Prostate gland (tissue), 2 donors: Measurements from ENCODE around the gene ZSCAN5A. TPM values are rescaled to one million over a fixed set of nuclear protein-coding genes. Genes with fewer than 3 reads are reported as not detected.
"Not testable (repeated sequence)": the region's sequence is repeated elsewhere in the genome, so short reads cannot be mapped to it uniquely, and the experiment has no call there.

Source experiments
- DNase-seq: peaks from one replicate; pipeline ENCODE4 v3.0.0-alpha.2; 2019; ENCODE audit warnings: low spot score
- H3K27ac ChIP-seq, 2 donors: fragments of 200-600 bp; sonication (generic); 2 replicates each; pipeline ENCODE4 v1.5.1; 2017 to 2019
- H3K27me3 ChIP-seq: fragments of 200-600 bp; sonication (generic); replicated peaks from 2 replicates; pipeline ENCODE4 v1.5.1; 2019; ENCODE audit not compliant: insufficient read depth
- H3K36me3 ChIP-seq, 2 donors: fragments of 200-600 bp; sonication (generic); 1 replicate in 1 of 2; 2 replicates in 1 of 2; pipeline versions ENCODE4 v1.5.1 to v1.8.1; 2017 to 2019
- H3K4me1 ChIP-seq: fragments of 200-600 bp; sonication (generic); replicated peaks from 2 replicates; pipeline ENCODE4 v1.5.1; 2019
- H3K4me3 ChIP-seq, 2 donors: fragments of 200-600 bp; sonication (generic); 2 replicates each; pipeline ENCODE4 v1.5.1; 2017 to 2019
- H3K9me3 ChIP-seq: fragments of 200-600 bp; sonication (generic); 2 replicates; pipeline ENCODE4 v1.5.1; 2017
- CTCF ChIP-seq, 4 experiments: fragments of 200-600 bp in 2 of 4; fragments of 450-650 bp in 2 of 4; sonication (generic) in 2 of 4; IDR thresholded peaks; 1 replicate in 3 of 4; 2 replicates in 1 of 4; pipeline ENCODE4 v1.5.1; 2016 to 2019; ENCODE audit warnings: antibody characterized with exemption in 4 of 4, mild to moderate bottlenecking in 2 of 4, moderate library complexity in 2 of 4
- POLR2A ChIP-seq: fragments of 450-650 bp; IDR thresholded peaks from one replicate; pipeline ENCODE4 v1.6.1; 2016; ENCODE audit warnings: antibody characterized with exemption, mild to moderate bottlenecking
- POLR2AphosphoS5 ChIP-seq: sonication (generic); formaldehyde crosslinking; IDR thresholded peaks from one replicate; pipeline ENCODE4 v1.6.1; 2017; ENCODE audit warnings: antibody characterized with exemption
- WGBS: methylation state at CpG from one replicate; pipeline ENCODE4 v1.1.5; 2018; 5-methylcytosine and 5-hydroxymethylcytosine counted together
- intact Hi-C: fragments of 100-400 bp; cut with DNase I; formaldehyde crosslinking; loops from one replicate; pipeline ENCODE4 v1.14.2; 2022
- total RNA-seq, 2 donors: library from RNA; depleted of rRNA; stranded (reverse); fragments of >200 nt; gene quantifications; one replicate each; pipeline ENCODE4 v1.1.0, GENCODE V29; 2016

The ZSCAN5A gene
- total RNA-seq, 2 donors from 2014 or later, result 13.3 to 21.9 TPM

DNA sequence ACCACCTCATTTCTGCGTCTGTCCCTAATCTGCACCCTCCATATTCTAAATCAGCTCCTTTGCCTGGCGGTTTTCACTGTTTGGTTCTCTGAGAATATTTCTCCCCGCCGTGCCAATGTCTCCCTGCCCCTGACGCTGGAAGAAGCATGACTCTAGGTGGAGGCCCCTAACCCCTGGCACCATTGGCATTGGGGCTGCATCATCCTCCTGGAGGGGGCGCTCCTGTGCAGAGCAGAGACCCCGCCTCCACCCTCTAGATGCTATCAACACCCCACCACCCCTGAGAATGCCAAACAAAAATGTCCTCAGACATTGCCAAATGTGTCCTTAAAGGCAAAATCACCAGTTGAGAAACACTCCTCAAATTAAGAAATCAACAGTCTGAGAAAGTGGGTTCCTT is 123.5 kb downstream of the ZSCAN5A start:
- H3K27me3 ChIP-seq, result no peaks in the 10 kb centered on the region

GRCh38 chr19:56189785-56190184 is 124.9 kb downstream of the ZSCAN5A start:
- no peak for DNase-seq
- 69% methylated on average over 17 of the region's 17 CpGs for WGBS
- Histone ChIP-seq H3K36me3 (no peaks in the 10 kb centered on the region), H3K4me1 (no peaks in the 10 kb centered on the region), H3K4me3 (no peak overlapping the region), H3K27ac (no peak overlapping the region), H3K27me3 (no peaks in the 10 kb centered on the region), H3K9me3 (no peaks in the 10 kb centered on the region)
- no peak for TF ChIP-seq POLR2AphosphoS5
- no peak for TF ChIP-seq CTCF (IDR thresholded peaks at IDR 0.05)
- TF ChIP-seq POLR2A, result no peak
- intact Hi-C loops, result no loop called here

More for the DNA sequence above, 123.5 kb downstream of the ZSCAN5A start:
- no peak overlapping the region for H3K27ac ChIP-seq
- intact Hi-C loops, result no loop called here
- DNase-seq, result no peak
- no peak overlapping the region for H3K4me3 ChIP-seq
- H3K4me1 ChIP-seq, result no peaks in the 10 kb centered on the region
- 75% methylated on average over 7 of the region's 7 CpGs for WGBS
- no peak for TF ChIP-seq POLR2AphosphoS5
- no peak for TF ChIP-seq CTCF (IDR thresholded peaks at IDR 0.05)
- no peaks in the 10 kb centered on the region for H3K9me3 ChIP-seq
- H3K36me3 ChIP-seq, result no peaks in the 10 kb centered on the region

- Histone ChIP-seq H3K36me3 (no peaks in the 10 kb centered on the region), H3K9me3 (no peaks in the 10 kb centered on the region), H3K4me3 (no peak overlapping the region), H3K4me1 (no peaks in the 10 kb centered on the region), H3K27ac (no peak overlapping the region), H3K27me3 (peaks cover 3% of the 10 kb centered on the region)
- TF ChIP-seq CTCF (IDR thresholded peaks at IDR 0.05) (no peak), POLR2AphosphoS5 (no peak), POLR2A (no peak)
- WGBS, result 56% methylated on average over 11 of the region's 11 CpGs
- intact Hi-C loops, result no loop called here
- DNase-seq, result no peak
These were observed 136.9 kb downstream of the ZSCAN5A start for GRCh38 chr19:56177564-56178243.

DNA sequence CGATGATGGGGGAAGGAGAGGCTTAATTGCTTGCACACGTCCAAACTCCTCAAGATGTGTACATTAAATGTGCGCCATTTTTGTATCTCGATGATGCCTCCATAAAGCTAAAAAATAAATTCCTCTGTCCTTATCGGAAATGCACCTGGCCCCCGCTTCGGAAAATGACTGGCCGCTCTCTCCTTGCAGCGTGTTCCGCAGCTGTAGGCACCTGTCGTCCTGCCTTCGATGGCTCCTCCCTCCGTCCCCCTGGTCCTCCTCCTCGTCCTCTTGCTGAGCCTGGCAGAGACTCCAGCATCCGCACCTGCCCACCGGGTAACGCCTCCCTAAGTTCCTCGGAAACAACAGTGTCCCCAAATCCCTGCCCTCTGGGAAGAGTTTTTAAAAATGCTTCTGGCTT is 137.8 kb downstream of the ZSCAN5A start:
- Histone ChIP-seq H3K4me1 (no peaks in the 10 kb centered on the region), H3K36me3 (no peaks in the 10 kb centered on the region), H3K27me3 (peaks cover 3% of the 10 kb centered on the region), H3K9me3 (no peaks in the 10 kb centered on the region), H3K27ac (no peak overlapping the region), H3K4me3 (no peak overlapping the region)
- no peak for DNase-seq
- intact Hi-C loops, result no loop called here
- TF ChIP-seq POLR2AphosphoS5, result no peak
- no peak for TF ChIP-seq POLR2A
- TF ChIP-seq CTCF (IDR thresholded peaks at IDR 0.05), result no peak
- WGBS, result 71% methylated on average over 18 of the region's 18 CpGs

DNA sequence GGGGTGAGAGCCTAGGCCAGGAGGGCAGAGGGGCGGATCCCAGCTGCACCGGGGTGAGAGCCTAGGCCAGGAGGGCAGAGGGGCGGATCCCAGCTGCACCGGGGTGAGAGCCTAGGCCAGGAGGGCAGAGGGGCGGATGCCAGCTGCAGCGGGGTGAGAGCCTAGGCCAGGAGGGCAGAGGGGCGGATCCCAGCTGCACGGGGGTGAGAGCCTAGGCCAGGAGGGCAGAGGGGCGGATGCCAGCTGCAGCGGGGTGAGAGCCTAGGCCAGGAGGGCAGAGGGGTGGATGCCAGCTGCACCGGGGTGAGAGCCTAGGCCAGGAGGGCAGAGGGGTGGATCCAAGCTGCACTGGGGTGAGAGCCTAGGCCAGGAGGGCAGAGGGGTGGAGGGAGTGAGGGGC is 138.3 kb downstream of the ZSCAN5A start:
- WGBS, result 69% methylated on average over 10 of the region's 11 CpGs
- H3K4me1 ChIP-seq, DNase-seq, H3K27ac ChIP-seq, H3K4me3 ChIP-seq, H3K9me3 ChIP-seq, intact Hi-C loops, H3K36me3 ChIP-seq, H3K27me3 ChIP-seq: not testable (repeated sequence)

- WGBS, result 41% methylated on average over 15 of the region's 15 CpGs
- H3K4me1 ChIP-seq, H3K27me3 ChIP-seq, DNase-seq, intact Hi-C loops, H3K27ac ChIP-seq, H3K36me3 ChIP-seq, H3K9me3 ChIP-seq, H3K4me3 ChIP-seq: not testable (repeated sequence)
These were observed 138.8 kb downstream of the ZSCAN5A start, which contains the start of gene GALP for GRCh38 chr19:56175861-56176307. Gene GALP (plus strand): TSS chr19:56176008. CDS start chr19:56177109, 1,101 bp downstream.
